Fibroblast of lung (primary cell): Measurements from ENCODE around the gene UGT2B17.

Experiments used
- EZH2 ChIP-seq: IDR thresholded peaks from 2 replicates; pipeline ENCODE4 v1.5.1; 2012; ENCODE audit warnings: low read length, control low read depth, mild to moderate bottlenecking; ENCODE audit errors: missing control alignments
- TF ChIP-seq, protein P1 (sequence below), 2 donors: IDR thresholded peaks in 1 of 2; conservative IDR thresholded peaks in 1 of 2; 1 replicate in 1 of 2; 2 replicates in 1 of 2; pipeline ENCODE4 v1.5.1; 2011 to 2012; ENCODE audit warnings: low read length in 2 of 2, control low read depth in 1 of 2, inconsistent platforms in 1 of 2, low read depth in 1 of 2, mild to moderate bottlenecking in 1 of 2

DNA sequence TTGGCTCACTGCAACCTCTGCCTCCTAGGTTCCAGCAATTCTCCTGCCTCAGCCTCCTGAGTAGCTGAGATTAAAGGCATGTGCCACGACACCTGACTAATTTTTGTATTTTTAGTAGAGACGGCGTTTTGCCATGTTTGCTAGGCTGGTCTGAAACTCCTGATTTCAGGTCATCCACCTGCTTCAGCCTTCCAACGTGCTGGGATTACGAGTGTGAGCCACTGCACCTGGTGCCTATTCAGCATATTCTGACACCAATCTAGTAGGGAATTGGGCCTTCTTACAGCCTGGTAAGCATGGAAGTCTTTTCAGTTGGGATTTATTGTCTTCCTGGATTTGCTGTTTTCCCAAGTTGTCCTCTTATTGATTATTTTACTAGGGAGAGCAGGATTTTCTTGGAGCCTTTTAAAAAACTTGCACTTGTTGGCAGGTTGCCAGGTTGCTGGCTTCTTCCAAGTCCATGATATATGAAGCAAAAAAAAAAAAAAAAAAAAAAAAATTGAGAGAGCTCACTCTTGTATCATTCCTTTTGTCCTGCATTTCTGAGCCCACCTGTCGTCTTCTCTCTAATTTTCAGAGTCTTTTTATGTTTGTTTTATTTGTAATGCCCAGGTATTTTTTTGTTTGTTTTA lies 85.2 kb downstream of the UGT2B17 start:
- TF ChIP-seq, protein P1, sequence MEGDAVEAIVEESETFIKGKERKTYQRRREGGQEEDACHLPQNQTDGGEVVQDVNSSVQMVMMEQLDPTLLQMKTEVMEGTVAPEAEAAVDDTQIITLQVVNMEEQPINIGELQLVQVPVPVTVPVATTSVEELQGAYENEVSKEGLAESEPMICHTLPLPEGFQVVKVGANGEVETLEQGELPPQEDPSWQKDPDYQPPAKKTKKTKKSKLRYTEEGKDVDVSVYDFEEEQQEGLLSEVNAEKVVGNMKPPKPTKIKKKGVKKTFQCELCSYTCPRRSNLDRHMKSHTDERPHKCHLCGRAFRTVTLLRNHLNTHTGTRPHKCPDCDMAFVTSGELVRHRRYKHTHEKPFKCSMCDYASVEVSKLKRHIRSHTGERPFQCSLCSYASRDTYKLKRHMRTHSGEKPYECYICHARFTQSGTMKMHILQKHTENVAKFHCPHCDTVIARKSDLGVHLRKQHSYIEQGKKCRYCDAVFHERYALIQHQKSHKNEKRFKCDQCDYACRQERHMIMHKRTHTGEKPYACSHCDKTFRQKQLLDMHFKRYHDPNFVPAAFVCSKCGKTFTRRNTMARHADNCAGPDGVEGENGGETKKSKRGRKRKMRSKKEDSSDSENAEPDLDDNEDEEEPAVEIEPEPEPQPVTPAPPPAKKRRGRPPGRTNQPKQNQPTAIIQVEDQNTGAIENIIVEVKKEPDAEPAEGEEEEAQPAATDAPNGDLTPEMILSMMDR (conservative IDR thresholded peaks at IDR 0.05 in 1 of 2, IDR thresholded peaks at IDR 0.05 in 1 of 2; ENCODE audit: low read depth in 1 of 2, low read length in 2 of 2), result no peak
- no peak for TF ChIP-seq EZH2
